ENCODE results near the gene PLEKHG4B.
A peak's percentile ranks its signal among the peaks of the same experiment; 100 is the strongest.

PLEKHG4B gene

DNA sequence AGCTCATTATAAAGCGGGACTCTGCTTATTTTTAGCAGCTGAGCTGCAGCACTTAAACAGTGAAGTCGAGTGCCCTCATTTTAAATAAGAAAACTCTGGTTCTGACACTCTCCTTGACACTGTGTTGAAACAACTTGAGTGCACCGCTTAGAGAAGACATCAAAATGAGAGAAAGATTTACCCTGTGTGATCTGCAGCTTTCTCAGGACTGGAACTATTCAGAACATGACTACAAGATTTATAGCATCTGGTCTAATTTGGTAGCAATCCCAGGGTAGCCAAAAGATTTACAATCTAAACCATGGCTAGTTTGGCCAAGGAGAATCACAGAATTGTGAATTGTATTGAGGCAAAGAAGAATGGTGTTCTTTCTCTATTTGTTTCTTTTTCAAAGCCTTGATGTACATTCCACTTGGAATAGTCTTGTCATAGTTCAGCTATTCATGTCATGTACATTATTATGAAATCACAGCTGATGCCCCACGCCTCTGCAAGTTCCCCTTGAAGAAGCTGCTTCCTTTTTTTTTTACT, 38.7 kb downstream of the PLEKHG4B start:
- no peak for TF ChIP-seq JUND (IDR thresholded peaks at IDR 0.05; ENCODE audit: low read depth)
- no peak for DNase-seq (ENCODE audit: low read depth in 1 of 2, low spot score in 1 of 2)
- in situ Hi-C loops (cut with HindIII; ENCODE audit: low pct_unique_long_range_greater_than_20kb, low sequenced_read_pairs) = no loop called here

DNA sequence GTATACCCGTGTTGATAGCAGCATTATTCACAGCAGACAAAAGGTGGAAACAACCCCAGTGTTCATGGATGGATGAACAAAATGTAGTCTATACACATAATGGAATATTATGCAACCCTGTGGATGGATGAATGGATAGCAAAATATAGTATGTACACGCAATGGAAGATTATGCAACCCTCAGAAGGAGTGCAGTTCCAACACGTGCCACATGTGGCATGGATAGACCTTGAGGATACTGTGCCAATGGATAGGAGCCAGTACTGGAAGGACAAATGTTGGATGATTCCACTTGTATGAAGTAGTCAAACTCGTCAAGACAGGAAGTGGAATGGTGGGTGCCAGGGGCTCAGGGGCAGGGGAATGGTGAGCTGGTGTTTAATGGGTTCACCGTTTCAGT, 44.9 kb downstream of the PLEKHG4B start:
- no peak for TF ChIP-seq JUND (IDR thresholded peaks at IDR 0.05; ENCODE audit: low read depth)
- DNase-seq (ENCODE audit: low read depth in 1 of 2, low spot score in 1 of 2) = peak in 1 of 2 experiments; percentile 65
- in situ Hi-C loops (cut with HindIII; ENCODE audit: low pct_unique_long_range_greater_than_20kb, low sequenced_read_pairs) = no loop called here

DNA sequence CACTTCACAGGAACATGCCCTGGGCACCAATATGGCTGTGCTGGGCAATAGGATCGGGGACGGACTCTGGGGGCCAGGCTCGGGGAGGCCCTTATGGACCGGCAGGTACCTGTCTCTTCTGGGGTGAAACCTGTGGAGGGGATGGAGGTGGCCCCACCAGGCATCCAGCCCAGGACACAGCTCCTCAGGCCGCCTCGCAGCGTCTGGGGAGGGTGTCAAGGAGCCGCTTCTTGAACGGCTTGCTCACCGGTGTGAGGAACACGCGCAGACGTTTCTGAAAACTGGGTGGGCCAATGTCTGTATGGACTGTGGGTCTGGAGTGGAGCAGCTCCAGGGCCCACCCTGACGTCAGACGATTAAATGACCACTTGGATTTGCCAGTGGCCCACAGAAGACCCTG, 45.8 kb downstream of the PLEKHG4B start:
- in situ Hi-C loops (cut with HindIII; ENCODE audit: low pct_unique_long_range_greater_than_20kb, low sequenced_read_pairs) = no loop called here

DNA sequence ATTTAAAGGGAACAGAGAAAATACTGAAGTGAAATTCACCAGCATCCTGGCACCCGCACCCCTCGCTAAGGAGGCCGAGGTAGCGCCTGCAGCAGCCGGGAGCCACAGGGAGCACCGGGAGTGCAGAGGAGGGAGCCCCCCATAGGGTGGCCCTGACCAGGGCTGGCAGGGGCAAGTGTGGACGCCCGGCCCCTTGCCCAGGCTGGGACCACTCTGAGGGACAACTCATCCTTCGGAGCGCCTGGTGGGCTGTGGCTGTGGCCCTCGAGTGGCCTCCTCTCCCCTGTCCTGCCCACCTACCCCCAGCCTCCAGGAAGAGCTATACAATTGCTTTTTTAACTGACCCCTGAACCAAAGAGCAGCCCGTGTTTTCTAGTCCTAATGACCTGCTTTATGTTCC, 47.0 kb downstream of the PLEKHG4B start:
- no peak for DNase-seq (ENCODE audit: low read depth in 1 of 2, low spot score in 1 of 2)
- TF ChIP-seq JUND (IDR thresholded peaks at IDR 0.05; ENCODE audit: low read depth) = no peak
- in situ Hi-C loops (cut with HindIII; ENCODE audit: low pct_unique_long_range_greater_than_20kb, low sequenced_read_pairs) = no loop called here

More for the DNA sequence above, 45.8 kb downstream of the PLEKHG4B start:
- no peak for TF ChIP-seq JUND (IDR thresholded peaks at IDR 0.05; ENCODE audit: low read depth)
- DNase-seq (ENCODE audit: low read depth in 1 of 2, low spot score in 1 of 2) = no peak

DNA sequence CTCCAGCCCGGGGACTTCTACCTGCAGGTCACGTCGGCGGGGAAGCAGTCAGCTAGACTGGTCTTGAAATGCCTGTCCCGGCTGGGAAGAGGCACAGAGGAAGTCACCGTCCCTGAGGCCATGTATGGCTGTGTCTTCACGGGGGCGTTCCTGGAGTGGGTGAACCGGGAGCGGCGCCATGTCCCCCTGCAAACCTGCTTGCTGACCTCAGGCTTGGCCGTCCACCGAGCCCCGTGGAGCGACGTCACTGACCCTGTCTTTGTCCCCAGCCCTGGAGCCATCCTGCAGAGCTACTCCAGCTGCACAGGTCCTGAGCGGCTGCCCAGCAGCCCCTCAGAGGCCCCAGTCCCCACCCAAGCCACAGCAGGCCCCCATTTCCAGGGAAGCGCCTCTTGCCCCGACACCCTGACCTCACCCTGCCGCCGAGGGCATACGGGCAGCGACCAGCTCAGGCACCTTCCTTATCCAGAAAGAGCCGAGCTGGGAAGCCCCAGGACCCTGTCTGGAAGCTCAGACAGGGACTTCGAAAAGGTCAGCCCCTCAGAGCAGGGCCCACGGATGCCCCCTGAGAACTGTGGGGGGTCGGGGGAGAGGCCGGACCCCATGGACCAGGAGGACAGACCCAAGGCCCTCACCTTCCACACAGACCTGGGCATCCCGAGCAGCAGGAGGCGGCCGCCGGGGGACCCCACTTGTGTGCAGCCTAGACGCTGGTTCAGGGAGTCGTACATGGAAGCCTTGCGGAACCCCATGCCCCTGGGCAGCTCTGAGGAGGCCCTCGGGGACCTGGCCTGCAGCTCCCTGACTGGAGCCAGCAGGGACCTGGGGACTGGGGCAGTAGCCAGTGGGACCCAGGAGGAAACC, 47.8 kb downstream of the PLEKHG4B start:
- in situ Hi-C loops (cut with HindIII; ENCODE audit: low pct_unique_long_range_greater_than_20kb, low sequenced_read_pairs) = no loop called here
- DNase-seq (ENCODE audit: low read depth in 1 of 2, low spot score in 1 of 2) = no peak
- TF ChIP-seq JUND (IDR thresholded peaks at IDR 0.05; ENCODE audit: low read depth) = no peak

DNA sequence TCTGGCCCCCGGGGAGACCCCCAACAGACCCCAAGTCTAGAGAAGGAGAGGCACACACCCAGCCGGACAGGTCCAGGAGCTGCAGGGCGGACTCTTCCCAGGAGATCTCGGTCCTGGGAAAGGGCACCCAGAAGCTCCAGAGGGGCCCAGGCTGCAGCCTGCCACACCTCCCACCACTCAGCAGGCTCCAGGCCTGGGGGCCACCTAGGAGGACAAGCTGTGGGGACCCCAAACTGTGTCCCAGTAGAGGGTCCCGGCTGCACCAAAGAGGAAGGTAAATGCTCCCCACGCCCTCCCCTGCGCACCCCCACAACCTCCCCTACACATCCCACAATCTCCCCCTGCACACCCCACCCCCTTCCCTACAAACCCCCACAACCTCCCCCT, 48.5 kb downstream of the PLEKHG4B start:
- no peak for DNase-seq (ENCODE audit: low read depth in 1 of 2, low spot score in 1 of 2)
- no peak for TF ChIP-seq JUND (IDR thresholded peaks at IDR 0.05; ENCODE audit: low read depth)
- in situ Hi-C loops (cut with HindIII; ENCODE audit: low pct_unique_long_range_greater_than_20kb, low sequenced_read_pairs) = no loop called here

DNA sequence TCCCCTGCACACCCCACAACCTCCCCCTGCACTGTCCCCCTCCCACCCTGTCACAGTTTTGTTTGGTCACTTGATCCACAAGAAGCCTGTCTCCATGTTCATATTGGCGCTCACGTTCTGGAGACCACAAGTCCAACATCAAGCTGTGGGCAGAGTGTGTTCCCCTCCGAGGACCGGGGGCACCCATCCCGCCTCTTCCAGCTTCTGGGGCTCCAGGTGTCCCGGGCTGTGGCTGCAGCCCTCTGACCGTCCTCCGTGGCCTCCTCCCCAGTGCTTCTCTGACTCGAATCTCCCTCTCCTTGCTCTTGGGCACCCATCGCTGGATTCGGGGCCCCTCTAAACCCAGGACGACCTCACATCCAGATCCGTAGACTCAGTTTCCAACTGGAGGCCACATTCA, 49.2 kb downstream of the PLEKHG4B start:
- TF ChIP-seq JUND (IDR thresholded peaks at IDR 0.05; ENCODE audit: low read depth) = no peak
- no peak for DNase-seq (ENCODE audit: low read depth in 1 of 2, low spot score in 1 of 2)
- in situ Hi-C loops (cut with HindIII; ENCODE audit: low pct_unique_long_range_greater_than_20kb, low sequenced_read_pairs) = no loop called here

DNA sequence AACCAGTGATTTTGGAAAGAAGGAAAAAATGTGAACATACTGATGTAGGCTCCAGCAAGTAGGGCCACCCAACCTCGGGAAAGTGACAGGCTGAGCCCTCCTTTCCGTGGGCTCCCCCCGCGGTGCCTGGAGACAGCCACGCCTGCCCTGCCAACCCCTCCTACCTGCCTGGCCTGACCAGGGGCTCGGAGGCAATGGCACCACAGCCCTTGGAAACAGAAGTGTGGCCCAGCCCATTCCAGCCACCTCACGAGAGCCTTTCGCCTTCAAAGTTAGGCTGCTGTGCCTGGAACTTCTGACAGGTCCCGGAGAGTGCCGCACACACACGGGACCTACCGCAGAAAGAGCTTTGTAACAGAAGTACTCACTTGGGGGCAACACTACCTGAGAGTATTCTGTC, 49.8 kb downstream of the PLEKHG4B start:
- TF ChIP-seq JUND (IDR thresholded peaks at IDR 0.05; ENCODE audit: low read depth) = no peak
- DNase-seq (ENCODE audit: low read depth in 1 of 2, low spot score in 1 of 2) = no peak
- in situ Hi-C loops (cut with HindIII; ENCODE audit: low pct_unique_long_range_greater_than_20kb, low sequenced_read_pairs) = no loop called here

DNA sequence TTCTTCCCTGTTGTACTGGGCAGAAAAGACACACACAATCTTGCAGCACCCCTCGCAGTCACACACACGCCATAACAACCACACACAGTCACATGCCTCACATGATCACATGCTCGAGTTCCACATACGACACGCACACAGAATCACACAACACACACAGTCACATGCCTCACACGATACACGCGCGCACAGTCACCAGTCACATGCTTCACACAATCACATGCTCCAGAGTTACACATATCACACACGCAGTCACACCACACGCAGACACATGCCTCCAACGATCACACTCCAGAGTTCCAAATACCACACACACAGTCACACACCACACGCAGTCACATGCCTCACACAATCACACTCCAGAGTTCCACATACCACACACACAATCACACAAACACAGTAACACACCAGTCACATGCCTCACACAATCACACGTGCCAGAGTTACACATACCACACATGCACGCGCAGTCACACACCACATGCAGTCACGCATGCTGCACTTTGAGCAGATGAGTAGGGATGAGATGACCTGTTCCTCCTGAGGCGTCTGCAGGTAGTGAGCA, 50.4 kb downstream of the PLEKHG4B start:
- no peak for DNase-seq (ENCODE audit: low read depth in 1 of 2, low spot score in 1 of 2)
- in situ Hi-C loops (cut with HindIII; ENCODE audit: low pct_unique_long_range_greater_than_20kb, low sequenced_read_pairs) = no loop called here
- no peak for TF ChIP-seq JUND (IDR thresholded peaks at IDR 0.05; ENCODE audit: low read depth)

DNA sequence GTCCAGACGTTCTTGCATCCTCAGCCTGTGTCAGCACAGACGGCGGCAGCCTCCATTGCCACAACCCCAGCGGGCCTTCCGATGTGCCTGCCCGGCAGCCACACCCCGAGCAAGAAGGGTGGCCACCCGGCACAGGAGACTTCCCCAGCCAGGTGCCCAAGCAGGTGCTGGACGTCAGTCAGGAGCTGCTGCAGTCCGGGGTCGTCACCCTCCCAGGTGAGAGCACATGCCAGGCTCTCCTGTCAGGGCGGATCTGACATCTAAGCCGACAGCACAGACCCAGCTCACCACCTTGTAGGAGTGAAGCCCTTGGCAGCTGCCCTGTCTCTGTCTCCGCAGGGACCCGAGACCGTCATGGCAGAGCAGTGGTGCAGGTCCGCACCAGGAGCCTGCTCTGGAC, 51.1 kb downstream of the PLEKHG4B start:
- no peak for DNase-seq (ENCODE audit: low read depth in 1 of 2, low spot score in 1 of 2)
- TF ChIP-seq JUND (IDR thresholded peaks at IDR 0.05; ENCODE audit: low read depth) = no peak
- in situ Hi-C loops (cut with HindIII; ENCODE audit: low pct_unique_long_range_greater_than_20kb, low sequenced_read_pairs) = no loop called here

DNA sequence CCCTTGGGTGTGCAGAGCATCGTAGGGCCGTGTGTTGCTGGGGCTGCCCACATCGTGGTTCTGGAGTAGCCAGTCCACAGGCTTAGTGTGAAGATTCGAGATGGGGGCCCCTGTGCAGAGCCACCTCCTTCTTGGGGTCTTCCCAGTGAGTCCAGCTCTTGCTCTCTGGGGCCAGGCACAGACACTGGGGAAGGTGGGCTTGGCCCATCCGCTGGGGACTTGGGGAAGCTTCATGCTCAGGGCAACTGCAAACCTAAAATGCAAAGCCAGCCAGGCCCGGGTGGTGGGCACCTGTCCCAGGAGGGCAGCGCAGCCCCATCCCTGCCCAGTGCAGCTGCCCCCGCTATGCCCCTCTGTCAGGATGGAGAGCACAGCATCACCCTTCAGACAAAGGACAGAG, 53.0 kb downstream of the PLEKHG4B start:
- in situ Hi-C loops (cut with HindIII; ENCODE audit: low pct_unique_long_range_greater_than_20kb, low sequenced_read_pairs) = no loop called here
- DNase-seq (ENCODE audit: low read depth in 1 of 2, low spot score in 1 of 2) = no peak
- TF ChIP-seq JUND (IDR thresholded peaks at IDR 0.05; ENCODE audit: low read depth) = no peak

DNA sequence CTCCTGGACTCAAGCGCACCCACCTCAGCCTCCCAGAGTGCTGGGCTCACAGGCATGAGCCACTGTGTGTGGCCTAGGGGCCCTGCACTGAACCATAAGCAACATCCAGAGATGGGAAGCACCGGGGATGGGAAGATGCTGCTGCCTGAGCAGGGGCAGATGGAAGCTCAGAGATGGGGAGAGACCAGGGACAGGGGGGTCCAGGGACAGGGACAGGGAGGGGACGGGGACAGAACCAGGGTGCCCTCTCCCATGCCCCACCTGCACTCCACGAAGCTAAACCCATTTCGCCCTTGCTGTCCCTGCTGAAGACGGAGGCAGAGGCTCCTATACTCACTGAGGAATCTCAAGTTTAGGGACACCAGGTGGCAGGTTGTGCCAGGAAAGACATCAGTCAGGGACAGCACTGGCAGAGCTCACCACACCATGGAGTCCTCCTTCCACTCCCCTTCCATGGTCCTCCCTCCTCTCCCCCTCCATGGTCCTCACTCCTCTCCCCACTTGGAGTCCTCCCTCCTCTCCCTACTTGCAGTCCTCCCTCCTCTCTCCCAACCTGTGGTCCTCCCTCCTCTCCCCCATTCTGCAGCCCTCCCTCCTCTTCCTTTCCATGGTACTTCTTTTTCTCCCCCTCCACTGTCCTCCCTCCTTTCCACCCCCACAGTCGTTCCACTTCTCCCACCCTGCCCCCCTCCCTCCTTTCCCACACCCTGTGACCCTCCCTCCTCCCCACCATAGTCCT, 53.8 kb downstream of the PLEKHG4B start:
- no peak for TF ChIP-seq JUND (IDR thresholded peaks at IDR 0.05; ENCODE audit: low read depth)
- in situ Hi-C loops (cut with HindIII; ENCODE audit: low pct_unique_long_range_greater_than_20kb, low sequenced_read_pairs) = no loop called here
- no peak for DNase-seq (ENCODE audit: low read depth in 1 of 2, low spot score in 1 of 2)

DNA sequence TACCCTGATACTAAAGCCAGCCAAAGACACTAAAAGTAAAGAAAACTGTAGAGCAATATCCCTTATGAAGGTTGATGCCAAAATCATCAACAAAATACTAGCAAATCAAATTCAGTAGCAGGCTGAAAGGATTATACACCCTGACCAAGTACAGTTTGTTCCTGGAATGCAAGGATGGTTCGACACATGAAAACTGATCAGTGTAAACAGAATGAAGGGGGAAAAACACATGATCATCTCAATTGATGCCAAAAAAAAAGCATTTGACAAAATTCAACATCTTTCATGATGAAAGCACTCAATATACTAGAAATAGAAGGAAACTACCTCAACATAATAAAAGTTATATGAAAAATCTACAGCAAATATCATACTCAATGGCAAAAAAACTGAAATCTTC, 55.8 kb downstream of the PLEKHG4B start:
- in situ Hi-C loops (cut with HindIII; ENCODE audit: low pct_unique_long_range_greater_than_20kb, low sequenced_read_pairs) = no loop called here
- no peak for DNase-seq (ENCODE audit: low read depth in 1 of 2, low spot score in 1 of 2)
- TF ChIP-seq JUND (IDR thresholded peaks at IDR 0.05; ENCODE audit: low read depth) = no peak

All from T47D (cell line).